ENCODE data around the gene DOCK11. TPM values are rescaled to one million over a fixed set of nuclear protein-coding genes. Genes with fewer than 3 reads are reported as not detected.

DOCK11 gene
- total and polyA plus RNA-seq, 9 of the 15 experiments (the other 6 are each of a cell fraction or from before 2014, with no cell fraction given) = 41.8 to 77.8 (median 50.9) TPM

GRCh38 chrX:118665204-118665603 is 169.6 kb downstream of the DOCK11 start:
- Histone ChIP-seq H3K27ac (ENCODE audit: extremely low read depth, low read depth, low read length) (no peak overlapping the region), H3K9me1 (ENCODE audit: control insufficient read depth, insufficient read depth, low read length) (no peaks in the 10 kb centered on the region), H2AFZ (ENCODE audit: low read depth, low read length) (no peak overlapping the region), H3K4me3 (no peak overlapping the region), H3K79me2 (ENCODE audit: control insufficient read depth, insufficient read depth, low read length) (no peaks in the 10 kb centered on the region), H3K9me3 (replicated peaks; ENCODE audit: control insufficient read depth, insufficient read depth, low read depth, low read length) (no peaks in the 10 kb centered on the region), H3K9ac (ENCODE audit: insufficient read depth in 1 of 2, low read depth in 2 of 2, low read length in 2 of 2) (no peak overlapping the region), H4K20me1 (replicated peaks; ENCODE audit: control insufficient read depth, insufficient read depth, low read length) (no peaks in the 10 kb centered on the region), H3K36me3 (ENCODE audit: control insufficient read depth, insufficient read depth, low read length) (peaks cover 50% of the 10 kb centered on the region), H3K27me3 (ENCODE audit: control insufficient read depth in 2 of 2, insufficient read depth in 2 of 2, low read length in 2 of 2) (no peaks in the 10 kb centered on the region), H3K4me1 (replicated peaks in 1 of 2; ENCODE audit: control insufficient read depth in 2 of 2, insufficient read depth in 2 of 2, low read length in 2 of 2) (no peaks in the 10 kb centered on the region), H3K4me2 (ENCODE audit: insufficient read depth, low read length) (no peak overlapping the region)
- DNase-seq (ENCODE audit: extremely low read depth in 1 of 4, low spot score in 3 of 4) (no peak), ATAC-seq (no peak), FAIRE-seq (no peak)
- TF ChIP-seq CAMTA2 (CRISPR knock-in tag; conservative IDR thresholded peaks at IDR 0.05) (no peak), HNRNPUL1 (IDR thresholded peaks at IDR 0.05; ENCODE audit: low read length) (no peak), HES1 (IDR thresholded peaks at IDR 0.05; ENCODE audit: low read depth) (no peak)
- POLR2A ChIA-PET = no interaction called here
- CTCF ChIA-PET (ENCODE audit: low intra/inter-chr PET ratio) = no interaction called here
- in situ Hi-C loops (cut with MboI) (no loop called here), intact Hi-C loops (cut with micrococcal nuclease) (no loop called here)
- no TSS peak for BruUV-seq (replicated peaks)

GRCh38 chrX:118666521-118666920 is 170.9 kb downstream of the DOCK11 start:
- no peak overlapping the region for H3K4me2 ChIP-seq (ENCODE audit: insufficient read depth, low read length)
- H2AFZ ChIP-seq (ENCODE audit: low read depth, low read length) = no peak overlapping the region
- ATAC-seq (no peak), FAIRE-seq (no peak), DNase-seq (ENCODE audit: extremely low read depth in 1 of 4, low spot score in 3 of 4) (no peak)
- no TSS peak for BruUV-seq (replicated peaks)
- H3K9me3 ChIP-seq (replicated peaks; ENCODE audit: control insufficient read depth, insufficient read depth, low read depth, low read length) = no peaks in the 10 kb centered on the region
- intact Hi-C loops (cut with micrococcal nuclease) = no loop called here
- no peak overlapping the region for H3K9ac ChIP-seq (ENCODE audit: insufficient read depth in 1 of 2, low read depth in 2 of 2, low read length in 2 of 2)
- in situ Hi-C loops (cut with MboI) = no loop called here
- ChIA-PET CTCF (ENCODE audit: low intra/inter-chr PET ratio) (no interaction called here), POLR2A (interaction anchor here (0.7 kb wide), 1 partner anchor 1929 kb away, joined by 3 read pairs; no protein-coding TSS in a partner anchor)
- no peak for TF ChIP-seq ZNF277 (CRISPR knock-in tag; IDR thresholded peaks at IDR 0.05; ENCODE audit: borderline replicate concordance)
- no peak for TF ChIP-seq SPI1 (IDR thresholded peaks at IDR 0.05; ENCODE audit: borderline replicate concordance, low read depth, low read length)
- TF ChIP-seq SRF (CRISPR knock-in tag; IDR thresholded peaks at IDR 0.05) = no peak
- no peak for TF ChIP-seq ZNF263 (CRISPR knock-in tag; IDR thresholded peaks at IDR 0.05; ENCODE audit: borderline replicate concordance)
- no peak for TF ChIP-seq ATF7 (IDR thresholded peaks at IDR 0.05)
- TF ChIP-seq ARHGAP35 (IDR thresholded peaks at IDR 0.05; ENCODE audit: partially characterized antibody) = no peak
- TF ChIP-seq HDAC6 (IDR thresholded peaks at IDR 0.05; ENCODE audit: low read depth, low read length) = no peak
- no peak for TF ChIP-seq ZNF695 (CRISPR knock-in tag; IDR thresholded peaks at IDR 0.05)
- TF ChIP-seq ZNF830 (CRISPR knock-in tag; IDR thresholded peaks at IDR 0.05) = no peak
- no peak for TF ChIP-seq FOXP4 (CRISPR knock-in tag; IDR thresholded peaks at IDR 0.05; ENCODE audit: borderline replicate concordance)
- no peaks in the 10 kb centered on the region for H3K9me1 ChIP-seq (ENCODE audit: control insufficient read depth, insufficient read depth, low read length)
- H3K4me1 ChIP-seq (replicated peaks in 1 of 2; ENCODE audit: control insufficient read depth in 2 of 2, insufficient read depth in 2 of 2, low read length in 2 of 2) = no peaks in the 10 kb centered on the region
- H3K27me3 ChIP-seq (ENCODE audit: control insufficient read depth in 2 of 2, insufficient read depth in 2 of 2, low read length in 2 of 2) = no peaks in the 10 kb centered on the region
- H3K27ac ChIP-seq (ENCODE audit: extremely low read depth, low read depth, low read length) = no peak overlapping the region
- 88% methylated on average over 3 of the region's 3 CpGs for whole genome bisulfite sequencing (ENCODE audit: insufficient coverage, low coverage, missing lambda C conversion rate)
- no peaks in the 10 kb centered on the region for H4K20me1 ChIP-seq (replicated peaks; ENCODE audit: control insufficient read depth, insufficient read depth, low read length)
- no peak overlapping the region for H3K4me3 ChIP-seq
- peaks cover 53% of the 10 kb centered on the region for H3K36me3 ChIP-seq (ENCODE audit: control insufficient read depth, insufficient read depth, low read length)
- no peaks in the 10 kb centered on the region for H3K79me2 ChIP-seq (ENCODE audit: control insufficient read depth, insufficient read depth, low read length)
